Measurements from ENCODE around the gene EFCAB12.

The EFCAB12 gene

DNA sequence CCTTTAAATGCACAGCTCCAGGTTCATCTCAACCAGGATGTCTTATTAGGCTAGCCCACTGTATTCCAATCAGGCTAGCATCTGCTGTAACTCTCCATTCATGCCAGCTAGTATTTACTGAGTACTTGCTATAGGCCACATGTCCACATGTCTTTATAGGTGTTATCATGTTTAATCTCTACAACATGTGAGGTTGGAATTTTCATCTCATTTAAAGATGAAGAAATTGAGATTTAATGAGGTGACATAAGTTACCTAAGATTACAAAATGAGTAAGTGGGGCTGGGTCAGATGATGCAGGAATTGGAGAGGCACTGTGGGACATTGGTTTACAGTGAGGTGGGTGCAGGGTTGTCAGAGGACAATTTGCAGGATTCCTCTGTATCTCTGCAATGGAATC lies 14.5 kb upstream of the EFCAB12 start:
- DNase-seq, result no peak

DNA sequence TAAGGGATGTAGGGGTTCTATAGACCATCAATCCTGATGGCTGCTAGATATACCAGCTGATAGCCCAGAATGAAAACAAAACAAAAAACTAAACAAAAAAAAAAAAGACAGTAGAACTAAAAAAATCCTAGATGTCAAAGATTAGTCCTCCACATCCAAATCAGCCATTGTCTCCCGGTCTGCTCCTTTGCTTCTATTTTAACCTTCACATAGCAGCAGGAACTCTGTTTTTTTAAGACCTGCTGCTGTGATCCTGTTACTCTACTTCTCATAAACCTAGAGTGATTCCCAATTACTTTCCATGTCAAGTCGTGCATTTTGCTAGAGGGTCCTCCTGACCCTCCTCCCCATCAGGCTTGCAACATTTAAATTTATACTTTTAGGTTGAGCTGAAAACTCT lies 14.1 kb upstream of the EFCAB12 start:
- DNase-seq, result no peak

DNA sequence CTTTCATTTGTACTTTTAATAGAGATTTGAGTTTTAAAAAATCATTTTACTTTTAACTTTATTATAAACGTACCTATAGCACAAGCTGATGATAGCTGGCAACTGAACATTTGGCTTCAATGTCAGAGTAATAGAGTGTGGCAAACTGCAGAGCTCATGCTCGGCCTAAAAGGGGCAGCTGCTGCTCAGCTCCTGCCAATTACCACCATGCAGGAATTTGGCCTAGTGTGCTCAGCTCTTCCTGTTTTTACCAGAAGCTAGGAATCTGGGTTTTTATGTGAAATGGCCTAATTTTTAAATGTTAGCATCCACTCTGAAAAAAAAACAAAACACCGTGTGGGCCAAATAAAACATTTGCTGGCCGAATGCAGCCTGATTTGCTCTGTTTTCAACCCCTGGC lies 13.3 kb upstream of the EFCAB12 start:
- DNase-seq, result peak; percentile 56

DNA sequence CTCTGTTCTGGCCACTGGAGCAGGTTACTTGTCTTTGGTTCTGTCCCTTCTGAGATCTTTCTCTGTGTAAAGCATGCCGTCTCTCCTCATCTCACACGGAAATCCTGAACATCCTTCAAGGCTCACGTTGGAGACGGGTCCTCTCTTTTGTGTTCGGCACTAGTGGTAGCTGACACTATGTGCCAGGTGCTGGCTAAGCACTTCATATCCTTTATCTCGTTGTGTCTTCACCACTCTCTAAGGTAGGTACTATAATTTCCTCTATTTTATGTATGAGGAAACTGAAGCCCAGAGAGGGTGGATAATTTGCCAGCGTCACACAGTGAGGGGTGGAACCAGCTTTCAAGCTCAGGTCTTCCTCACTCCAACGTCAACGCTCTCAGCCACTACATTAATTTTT lies 12.8 kb upstream of the EFCAB12 start:
- no peak for DNase-seq

DNA sequence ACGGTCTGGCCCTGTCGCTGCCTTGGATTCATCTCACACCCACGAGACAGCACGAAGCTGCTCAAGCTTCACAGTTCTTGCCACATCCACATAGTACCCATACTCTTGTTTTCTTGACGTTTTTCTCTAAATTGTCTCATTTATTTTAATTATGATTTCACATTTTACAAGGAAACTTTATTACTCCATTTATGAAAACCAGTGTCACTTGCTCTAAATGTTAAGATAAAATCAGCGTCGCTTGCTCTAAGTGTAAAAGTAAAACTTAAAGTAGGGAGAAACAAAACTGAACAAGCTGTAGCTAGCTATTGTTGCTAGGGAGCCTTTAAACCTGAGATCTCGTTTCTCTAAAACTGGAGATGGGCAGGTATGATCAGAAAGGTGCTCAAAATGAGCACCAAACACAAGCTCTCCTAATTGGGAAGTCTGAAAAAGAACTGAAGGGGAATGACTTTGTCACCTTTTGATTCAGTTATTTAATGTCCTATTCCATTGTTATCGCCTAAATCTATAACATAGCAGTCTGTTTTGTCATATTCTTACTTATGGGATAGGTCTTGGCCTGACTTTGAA lies 12.3 kb upstream of the EFCAB12 start:
- no peak for DNase-seq

DNA sequence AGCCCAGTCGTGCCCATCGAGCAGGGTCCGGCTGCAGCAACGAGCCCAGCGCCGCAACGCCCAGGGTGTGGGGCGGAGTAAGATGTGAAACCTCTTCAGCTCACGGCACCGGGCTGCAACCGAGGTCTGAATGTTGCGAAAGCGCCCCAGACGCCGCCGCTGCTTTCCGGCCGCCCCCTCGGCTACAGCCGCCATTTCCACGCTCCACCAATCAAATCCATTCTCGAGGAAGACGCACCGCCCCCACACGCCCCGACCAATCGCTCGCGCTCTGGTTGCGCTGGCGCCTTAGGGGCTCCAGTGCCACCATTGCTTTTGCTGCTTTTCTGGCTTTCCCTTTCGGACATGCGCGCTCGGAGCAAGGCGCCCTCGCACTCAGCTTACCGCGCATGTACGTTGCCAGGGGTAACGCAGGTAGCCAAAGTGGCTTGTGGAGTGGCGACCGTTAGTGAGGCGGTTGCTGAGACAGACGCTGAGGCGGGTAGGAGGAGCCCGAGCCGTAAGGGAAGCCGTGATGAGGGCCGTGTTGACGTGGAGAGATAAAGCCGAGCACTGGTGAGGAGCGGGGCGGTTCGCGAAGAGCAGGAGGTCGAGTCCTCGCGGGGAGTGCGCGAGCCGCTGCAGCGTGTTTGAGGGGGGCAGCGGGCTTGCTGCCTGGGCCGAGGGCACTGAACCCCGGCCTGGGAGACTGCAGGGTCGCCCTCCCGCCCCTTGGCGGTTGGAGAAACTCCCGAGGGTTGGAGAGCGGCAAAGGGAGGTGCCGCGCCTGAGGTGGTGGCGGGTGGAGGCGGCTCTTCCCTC lies 11.6 kb upstream of the EFCAB12 start, which contains the start of the genes IFT122 and MBD4:
Gene IFT122, plus strand, starts transcription at position 408 of the 801 bp plus-strand sequence. Its CDS starts 107 bp downstream, at position 515.
Gene MBD4, minus strand, starts transcription at position 132 of the 801 bp plus-strand sequence. Its CDS starts 115 bp downstream, at position 17.
- peak; percentile 100 for DNase-seq

DNA sequence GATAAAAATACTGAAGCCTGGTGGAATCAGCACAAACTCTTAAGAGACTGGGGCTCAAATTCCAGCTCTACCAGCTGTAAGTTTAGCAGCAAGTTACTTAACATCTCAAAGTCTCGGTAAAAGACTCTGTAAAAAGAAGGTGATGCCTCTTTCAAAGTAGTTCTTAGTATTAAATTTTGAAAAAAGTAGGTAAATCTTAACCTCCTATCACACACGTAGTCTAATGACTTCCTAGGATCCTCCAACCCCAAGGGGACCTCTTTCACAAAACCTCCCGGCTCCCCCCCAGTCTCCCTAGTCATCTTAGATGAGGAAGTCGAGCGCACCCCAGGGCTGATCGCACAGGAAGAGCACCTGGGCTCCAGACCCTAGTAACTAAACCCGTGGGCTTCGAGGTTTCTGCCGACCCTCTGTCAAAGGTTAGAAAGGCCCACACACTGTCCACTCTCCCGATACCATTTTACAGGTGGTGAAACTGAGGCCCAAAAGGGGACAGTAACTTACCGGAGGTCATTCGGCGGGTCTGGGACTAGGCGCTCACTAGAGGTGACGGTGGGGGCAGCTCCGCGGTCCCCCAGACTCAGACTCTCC lies 10.9 kb upstream of the EFCAB12 start:
- DNase-seq, result peak; percentile 40

DNA sequence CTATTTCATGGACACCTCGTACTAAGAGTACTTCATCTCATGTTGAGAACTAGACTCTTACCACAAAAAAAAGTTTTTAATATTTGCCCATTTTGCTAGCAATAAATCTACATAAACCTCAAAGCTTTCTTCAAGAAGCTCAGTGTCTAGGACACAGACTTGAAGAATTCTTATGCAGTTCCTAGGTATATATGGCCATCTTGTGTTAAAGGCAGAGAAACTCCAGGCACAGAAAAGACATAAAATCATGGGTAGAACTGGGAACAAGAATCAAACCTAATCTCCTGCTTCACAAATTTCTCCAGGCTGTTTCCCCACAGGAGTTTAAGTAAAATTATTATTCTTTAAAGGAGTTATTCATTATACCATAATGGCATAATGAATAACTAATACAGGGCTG lies 6.9 kb upstream of the EFCAB12 start:
- DNase-seq, result no peak

DNA sequence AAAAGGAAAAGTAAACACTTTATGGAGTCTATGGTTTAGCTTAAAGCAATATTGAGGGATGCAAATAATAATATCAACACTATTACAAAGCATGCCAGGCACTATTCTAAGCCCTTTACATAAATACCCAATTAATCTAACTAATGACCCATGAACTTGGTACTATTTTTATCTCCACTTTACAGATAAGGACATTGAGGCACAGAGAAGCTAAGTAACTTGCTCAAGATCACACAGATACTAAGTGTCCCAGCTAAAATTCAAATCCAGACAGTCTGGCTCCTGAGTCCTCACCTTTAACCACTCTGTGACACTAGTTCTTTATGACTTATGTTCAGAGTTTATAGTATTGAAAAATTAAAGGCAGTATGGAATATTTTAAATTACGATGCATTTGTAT lies 5.7 kb upstream of the EFCAB12 start:
- DNase-seq, result no peak

DNA sequence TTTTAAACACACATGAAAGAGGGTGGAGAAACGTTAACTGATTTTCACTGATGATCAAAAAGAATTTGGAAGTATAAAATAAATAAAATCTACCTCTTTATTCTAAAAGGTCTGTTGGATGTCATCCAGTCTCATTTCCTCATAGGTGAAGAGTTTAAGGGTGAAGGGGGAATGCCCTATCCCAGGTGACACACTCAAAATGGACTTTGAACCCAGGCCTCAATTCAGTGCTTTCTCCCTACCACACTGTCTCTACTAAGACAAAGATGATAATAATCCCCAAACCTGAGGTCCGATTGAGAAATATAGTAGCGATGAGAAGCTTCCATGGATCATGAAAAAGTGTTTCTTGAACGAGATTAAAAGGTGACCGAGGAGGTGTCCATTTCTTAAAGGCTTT lies 5.1 kb upstream of the EFCAB12 start:
- DNase-seq, result no peak

DNA sequence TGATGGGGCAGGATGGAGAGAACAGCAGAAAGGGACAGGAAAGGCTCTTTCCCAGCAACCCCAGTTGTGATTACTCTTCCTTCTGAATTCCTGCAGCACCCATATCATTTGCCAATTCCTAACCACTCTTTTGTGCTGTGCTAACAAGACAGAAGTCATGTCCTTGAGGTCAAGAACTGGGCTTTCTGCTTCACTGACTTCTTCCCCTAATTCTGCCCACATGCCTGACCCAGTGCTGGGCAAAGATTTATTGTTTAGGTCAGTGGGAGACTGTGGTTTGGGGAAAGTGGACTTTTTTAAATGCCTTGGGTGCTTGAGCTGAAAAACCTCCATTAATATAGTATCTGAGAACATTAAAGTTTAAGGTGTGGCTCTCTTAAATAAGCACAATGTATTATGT lies 4.2 kb upstream of the EFCAB12 start:
- DNase-seq, result no peak

DNA sequence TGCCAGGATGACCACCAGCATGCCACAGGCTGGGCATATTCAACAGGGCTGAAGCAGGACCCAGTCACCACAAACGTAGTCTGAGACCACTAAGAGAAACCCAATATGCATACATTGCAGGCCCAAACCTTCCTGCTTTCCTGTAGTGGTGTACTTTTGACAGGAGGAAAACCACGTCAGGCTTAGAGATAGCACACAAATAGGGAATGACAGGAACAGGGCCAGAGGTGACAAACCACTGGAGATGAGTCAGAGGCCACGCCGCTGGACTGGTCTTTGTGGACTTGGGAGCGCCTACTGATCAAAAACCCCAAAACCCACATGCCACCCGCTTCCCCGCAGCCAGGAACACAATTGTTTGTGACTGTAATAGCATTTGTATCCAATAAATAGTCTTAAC lies 3.6 kb upstream of the EFCAB12 start:
- no peak for DNase-seq

DNA sequence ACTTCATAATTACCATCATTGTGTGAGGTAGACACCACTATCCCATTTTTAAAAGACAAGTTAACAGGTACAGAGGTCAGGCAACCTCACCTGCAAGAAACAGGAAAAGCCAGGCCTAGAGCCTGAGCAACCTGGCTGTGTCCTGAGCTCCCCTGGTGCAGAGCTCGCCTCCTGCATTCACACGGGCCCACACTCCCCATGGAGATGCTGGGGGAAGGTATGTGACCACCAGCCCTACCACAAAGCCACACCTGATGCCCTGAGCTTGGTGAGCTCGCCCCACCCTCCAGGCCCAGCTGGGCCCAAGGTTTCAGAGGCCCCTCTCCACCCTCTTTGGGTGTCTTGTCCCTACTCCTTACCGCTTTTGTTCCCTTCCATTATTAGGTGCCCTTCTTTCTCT lies 1.2 kb upstream of the EFCAB12 start:
- no peak for DNase-seq

DNA sequence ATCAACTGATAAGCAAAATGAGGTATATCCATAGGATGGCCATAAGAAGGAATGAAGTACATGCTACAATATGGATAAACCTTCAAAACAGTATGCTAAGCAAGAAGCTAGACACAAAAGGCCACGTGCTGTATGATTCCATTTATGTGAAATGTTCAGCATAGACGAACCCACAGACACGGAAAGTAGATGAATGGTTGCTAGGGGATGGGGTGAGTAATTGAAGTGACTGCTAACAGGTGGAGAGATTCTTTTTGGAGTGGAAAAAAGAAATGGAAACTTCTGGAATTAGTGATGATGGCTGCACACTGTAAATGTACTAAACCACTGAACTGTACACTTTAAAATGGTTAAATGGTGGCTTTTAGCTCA lies 630 bp upstream of the EFCAB12 start:
- no peak for DNase-seq

DNA sequence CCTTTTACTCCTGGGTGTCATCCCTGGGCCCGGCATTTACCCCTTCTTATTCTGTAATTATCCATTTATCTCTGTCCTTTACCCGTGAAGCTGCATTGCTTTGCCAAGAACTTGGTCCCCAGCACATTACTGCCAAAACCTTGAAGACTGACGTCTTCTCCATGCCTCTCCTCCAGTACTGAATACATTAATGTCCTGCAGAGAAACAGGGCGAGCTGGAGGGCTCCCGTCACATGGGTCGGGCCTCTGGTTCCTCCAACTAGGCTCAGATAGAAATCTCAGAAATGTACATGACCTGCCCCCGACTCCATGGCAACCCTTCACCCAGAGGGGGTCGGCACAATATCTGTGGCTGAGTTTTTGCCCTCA lies 445 bp downstream of the EFCAB12 start:
- no peak for DNase-seq

DNA sequence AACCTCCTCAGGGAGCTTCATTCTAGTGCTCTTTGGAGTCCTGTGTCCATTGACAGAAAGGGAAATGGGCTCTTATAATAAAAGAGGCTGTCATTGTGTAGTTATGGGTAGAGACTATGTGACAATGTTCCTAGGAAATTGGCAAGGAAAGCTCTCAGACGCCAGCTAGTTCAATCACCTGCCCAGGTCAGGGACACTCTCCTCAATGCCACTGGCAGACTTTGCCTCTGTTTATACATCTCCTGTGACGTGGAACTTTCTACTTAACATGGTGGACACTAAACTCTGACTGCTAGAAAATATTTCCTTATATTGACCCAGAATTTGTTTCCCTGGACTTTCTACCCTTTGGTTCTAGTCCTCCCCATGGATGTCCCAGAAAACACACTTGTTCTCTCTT lies 2.8 kb downstream of the EFCAB12 start:
- no peak for DNase-seq

DNA sequence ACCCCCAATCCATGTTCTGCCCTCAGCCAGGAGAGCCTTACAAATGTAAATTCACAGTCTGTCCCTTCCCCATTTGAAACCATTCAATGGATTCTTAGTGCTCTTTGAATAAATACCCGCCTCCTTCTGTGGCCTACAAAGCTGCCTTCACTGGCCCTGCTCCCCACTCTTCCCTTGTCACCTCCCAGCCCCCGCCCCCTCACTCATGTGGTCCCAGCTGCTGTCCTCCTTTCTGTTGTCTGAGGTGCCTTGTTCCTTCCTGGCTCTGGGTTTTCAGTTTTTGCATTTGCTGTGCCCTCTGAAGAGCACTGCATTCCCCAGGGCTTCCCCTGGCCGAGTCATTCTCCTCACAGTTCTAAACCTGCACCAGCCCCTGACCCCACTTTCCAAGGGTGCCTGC lies 3.2 kb downstream of the EFCAB12 start:
- DNase-seq, result no peak

DNA sequence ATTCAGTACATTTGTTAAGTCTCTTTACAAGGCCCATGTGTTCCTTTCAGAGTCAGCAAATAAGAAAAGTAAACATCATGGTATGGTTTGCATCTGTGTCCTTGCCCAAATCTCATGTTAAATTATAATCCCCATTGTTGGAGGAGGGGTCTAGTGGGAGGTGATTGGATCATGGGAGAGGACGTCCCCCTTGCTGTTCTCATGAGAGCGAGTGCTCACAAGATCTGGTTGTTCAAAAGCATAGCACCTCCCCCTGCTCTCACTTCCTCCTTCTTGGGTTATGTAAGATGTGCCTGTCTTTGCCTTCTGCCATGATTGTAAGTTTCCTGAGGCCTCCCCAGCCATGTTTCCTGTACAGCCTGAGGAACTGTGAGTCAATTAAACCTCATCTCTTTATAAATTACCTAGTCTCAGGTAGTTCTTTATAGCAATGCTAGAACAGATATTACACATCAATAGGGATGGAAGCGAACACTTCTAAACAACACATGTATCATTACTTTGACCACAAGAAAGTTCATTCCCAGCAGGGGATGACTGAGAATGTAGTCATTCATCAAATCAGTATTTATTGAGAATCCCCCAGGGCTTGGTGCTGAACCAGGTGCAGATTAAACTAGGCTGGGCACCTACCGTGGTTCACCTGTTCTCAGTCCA lies 4.1 kb downstream of the EFCAB12 start:
- DNase-seq, result no peak

DNA sequence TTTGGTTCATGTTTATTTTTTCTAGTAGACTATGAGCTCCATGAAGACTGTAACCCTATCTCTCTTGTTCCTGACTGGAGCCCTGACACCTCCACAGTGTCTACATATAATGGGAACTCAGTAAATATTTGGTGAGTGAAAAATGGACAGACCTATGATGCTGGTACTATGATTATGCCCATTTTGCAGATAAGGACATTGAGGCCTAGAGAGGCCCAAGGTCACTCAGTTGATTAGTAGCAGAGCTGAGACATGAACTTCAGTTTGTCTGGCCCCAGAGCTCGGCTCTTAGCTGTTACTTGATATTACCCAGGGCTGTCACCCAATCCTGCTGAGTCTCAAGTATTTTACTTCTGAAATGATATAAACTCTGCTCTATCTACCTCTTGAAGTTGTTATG lies 5.5 kb downstream of the EFCAB12 start:
- DNase-seq, result no peak

DNA sequence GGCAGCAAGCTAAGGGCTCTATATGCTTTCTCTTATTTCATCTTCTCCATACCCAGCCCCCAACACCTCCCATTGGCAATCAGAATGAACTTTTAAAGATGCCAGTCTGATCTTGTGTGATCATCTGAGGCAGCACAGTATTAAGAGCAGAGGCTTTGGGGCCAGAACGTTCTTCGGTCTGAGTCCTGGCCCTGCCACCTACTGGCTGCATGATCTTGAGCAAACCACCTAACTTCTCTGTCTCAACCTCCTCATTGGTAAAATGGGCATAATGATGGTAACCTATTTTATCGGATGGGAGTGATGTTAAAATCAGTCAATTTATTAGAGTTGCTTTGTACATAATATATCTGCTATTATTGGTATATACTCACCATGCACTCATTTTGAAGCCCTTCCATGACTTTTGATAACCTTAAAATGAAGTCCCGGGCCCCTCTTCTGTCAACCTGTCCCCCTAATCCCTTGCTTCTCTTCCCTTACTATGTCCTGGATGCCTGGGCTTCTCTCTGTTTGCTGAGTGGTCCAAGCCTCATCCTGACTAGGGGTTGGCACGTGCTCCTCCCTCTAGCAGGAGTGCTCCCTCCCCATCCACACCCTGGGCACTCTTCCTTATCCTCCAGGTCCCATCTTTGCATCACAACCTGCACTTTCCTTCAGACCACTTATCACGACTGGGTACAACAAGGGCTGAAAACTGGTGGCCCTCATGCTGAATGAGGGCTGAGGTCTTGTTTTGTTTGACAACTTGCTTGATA lies 6.3 kb downstream of the EFCAB12 start:
- DNase-seq, result no peak

DNA sequence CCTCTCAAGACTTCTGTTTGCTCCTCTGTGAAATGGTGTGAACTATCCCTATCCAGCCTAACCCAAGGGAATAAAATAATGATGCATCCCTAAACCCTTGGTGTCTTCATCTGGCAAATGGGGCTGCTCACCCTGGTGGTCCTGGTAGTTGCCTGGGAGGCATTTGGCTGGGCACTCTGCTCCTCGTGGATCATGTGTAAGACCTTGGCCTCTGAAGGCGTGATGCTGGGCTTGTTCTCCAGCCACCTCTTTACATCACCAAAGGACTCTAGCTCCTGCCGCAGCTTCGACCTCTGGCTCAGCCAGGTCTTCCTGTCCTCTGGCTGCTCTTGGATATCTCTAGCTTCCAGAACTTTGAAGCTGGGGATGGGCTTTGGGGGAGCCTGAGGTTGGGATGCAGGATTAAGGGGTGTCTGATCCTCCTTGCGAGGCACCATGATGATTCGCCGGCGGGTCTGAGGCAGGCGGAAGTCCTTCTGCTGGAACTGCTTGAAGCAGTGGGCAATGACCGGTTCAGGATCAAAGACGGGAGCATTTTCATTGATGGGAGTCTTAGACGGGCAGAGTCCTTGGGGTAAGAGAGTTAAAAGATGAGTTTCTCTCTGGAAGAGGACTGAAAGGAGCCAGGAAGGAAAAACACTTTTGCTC lies 7.1 kb downstream of the EFCAB12 start:
- DNase-seq, result no peak

DNA sequence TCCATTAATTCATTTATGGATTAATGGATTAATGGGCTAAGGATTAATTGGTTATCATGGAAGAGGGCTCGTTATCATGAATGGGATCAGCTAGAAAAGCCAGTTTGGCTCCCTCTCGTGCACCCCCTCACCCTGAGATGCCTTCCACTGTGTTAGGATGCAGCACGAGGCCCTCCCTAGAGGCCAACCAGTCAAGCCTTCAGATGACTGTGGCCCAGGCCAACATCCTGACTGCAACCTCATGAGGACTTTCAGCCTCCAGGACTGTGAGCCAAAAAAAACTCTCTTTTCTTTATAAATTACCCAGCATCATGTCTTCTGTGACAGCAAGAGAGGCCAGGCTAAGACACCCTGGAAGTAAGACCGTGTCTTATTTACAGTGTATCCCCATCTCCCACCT lies 9.0 kb downstream of the EFCAB12 start:
- no peak for DNase-seq

Measured in EL (cell line).